CD4-positive, alpha-beta memory T cell (primary cell): ENCODE data around the gene RAD51AP2. TPM values are rescaled to one million over a fixed set of nuclear protein-coding genes. Genes with fewer than 3 reads are reported as not detected.

ENCODE experiments used
- CTCF ChIA-PET: fragments of 350-600 bp; sonication (Branson Sonifier 250); formaldehyde crosslinking; loops from one replicate; lab custom pipeline; 2021; ENCODE audit warnings: inconsistent platforms; ENCODE audit not compliant: partially characterized antibody; lab: Charles Lee
- POLR2A ChIA-PET: fragments of 350-600 bp; sonication (Branson Sonifier 250); formaldehyde crosslinking; loops from one replicate; lab custom pipeline; 2021; ENCODE audit not compliant: partially characterized antibody; lab: Charles Lee
- DNase-seq, 5 donors: peaks; one replicate each; pipeline versions ENCODE4 v3.0.0 to v3.0.0-alpha.2; 2020 to 2022; ENCODE audit warnings: mixed read lengths in 1 of 5
- H3K27ac ChIP-seq: one replicate; pipeline ENCODE4 v1.7.0; 2013; ENCODE audit warnings: low read depth, low read length
- H3K27me3 ChIP-seq: 2 replicates; pipeline ENCODE4 v1.7.0; 2013; ENCODE audit warnings: mild to moderate bottlenecking, low read length, moderate library complexity; ENCODE audit not compliant: insufficient read depth
- H3K36me3 ChIP-seq: 2 replicates; pipeline ENCODE4 v1.7.0; 2013; ENCODE audit warnings: mild to moderate bottlenecking, low read length, moderate library complexity; ENCODE audit not compliant: insufficient read depth
- H3K4me1 ChIP-seq: 2 replicates; pipeline ENCODE4 v1.7.0; 2013; ENCODE audit warnings: mild to moderate bottlenecking, low read length, moderate library complexity; ENCODE audit not compliant: insufficient read depth
- H3K4me3 ChIP-seq, 2 donors: one replicate each; pipeline ENCODE4 v1.7.0; 2013; ENCODE audit warnings: low read length in 2 of 2, mild to moderate bottlenecking in 1 of 2
- H3K9me3 ChIP-seq, 2 donors: one replicate each; pipeline ENCODE4 v1.7.0; 2013; ENCODE audit warnings: low read length in 2 of 2, control low read depth in 1 of 2; ENCODE audit not compliant: control insufficient read depth in 1 of 2
- H3K27ac Mint-ChIP-seq, 7 donors: one replicate each; pipeline ENCODE4 v1.8.0; 2020 to 2021; ENCODE audit warnings: mixed read lengths in 7 of 7, mild to moderate bottlenecking in 6 of 7, inconsistent platforms in 3 of 7, moderate library complexity in 3 of 7
- H3K27me3 Mint-ChIP-seq, 2 donors: one replicate each; pipeline ENCODE4 v1.8.0; 2020 to 2021; ENCODE audit warnings: mixed read lengths in 2 of 2
- H3K36me3 Mint-ChIP-seq, 2 donors: one replicate each; pipeline ENCODE4 v1.8.0; 2020 to 2021; ENCODE audit warnings: mixed read lengths in 2 of 2, inconsistent platforms in 1 of 2, mild to moderate bottlenecking in 1 of 2
- H3K4me1 Mint-ChIP-seq, 4 donors: one replicate each; pipeline ENCODE4 v1.8.0; 2020 to 2021; ENCODE audit warnings: mixed read lengths in 4 of 4, mild to moderate bottlenecking in 1 of 4
- H3K4me3 Mint-ChIP-seq, 8 donors: one replicate each; pipeline ENCODE4 v1.8.0; 2020 to 2021; ENCODE audit warnings: mixed read lengths in 8 of 8, mild to moderate bottlenecking in 7 of 8, moderate library complexity in 6 of 8, inconsistent platforms in 3 of 8
- H3K9me3 Mint-ChIP-seq, 8 donors: one replicate each; pipeline ENCODE4 v1.8.0; 2020 to 2021; ENCODE audit warnings: mixed read lengths in 8 of 8, mild to moderate bottlenecking in 5 of 8, inconsistent platforms in 3 of 8, moderate library complexity in 1 of 8
- intact Hi-C: fragments of 100-400 bp; cut with micrococcal nuclease; formaldehyde crosslinking; loops from one replicate; pipeline ENCODE4 v1.15.1; 2023
- polyA plus RNA-seq, 2 donors: library from polyadenylated mRNA; unstranded; fragments of 300-500 nt; fragmentation: Illumina TruSeq; gene quantifications; one replicate each; pipeline ENCODE4 v1.2.3, GENCODE V29; 2021
- total RNA-seq, 2 experiments: library from RNA; stranded (reverse); gene quantifications; one replicate each; pipeline ENCODE4 v1.2.3, GENCODE V29; 2021

RAD51AP2 gene
- total and polyA plus RNA-seq, 4 experiments from 2014 or later: not detected

DNA sequence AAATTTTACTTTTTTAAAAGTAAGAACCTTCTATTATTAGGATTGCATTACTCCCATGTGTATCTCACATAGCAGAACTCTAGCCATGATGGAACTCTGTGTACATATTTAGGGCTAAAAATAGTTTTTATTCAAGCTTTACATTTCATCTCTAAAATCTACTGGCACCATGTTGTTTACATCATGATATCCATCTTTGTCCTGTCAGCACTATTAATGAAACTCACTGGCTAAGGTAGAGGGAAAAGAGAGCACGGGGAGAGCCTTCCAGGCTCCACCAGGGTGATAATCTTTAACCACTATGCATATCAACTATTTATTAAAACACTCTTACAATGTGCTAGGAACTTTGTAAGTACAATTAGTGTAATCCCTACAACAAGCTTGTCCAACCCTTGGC, 34.7 kb downstream of the RAD51AP2 start:
- Mint-ChIP-seq H3K9me3 (peaks cover 0 to 2% (median 0%) of the 10 kb centered on the region in 8 donors), H3K36me3 (no peaks in the 10 kb centered on the region), H3K4me1 (no peaks in the 10 kb centered on the region), H3K4me3 (no peak overlapping the region), H3K27ac (no peak overlapping the region), H3K27me3 (no peaks in the 10 kb centered on the region)
- Histone ChIP-seq H3K27ac (no peak overlapping the region), H3K4me3 (no peak overlapping the region), H3K36me3 (no peaks in the 10 kb centered on the region), H3K27me3 (no peaks in the 10 kb centered on the region), H3K9me3 (peaks cover 0 to 3% of the 10 kb centered on the region in 2 donors), H3K4me1 (no peaks in the 10 kb centered on the region)
- POLR2A ChIA-PET: no interaction called here
- intact Hi-C loops: no loop called here
- CTCF ChIA-PET: no interaction called here
- no peak for DNase-seq

DNA sequence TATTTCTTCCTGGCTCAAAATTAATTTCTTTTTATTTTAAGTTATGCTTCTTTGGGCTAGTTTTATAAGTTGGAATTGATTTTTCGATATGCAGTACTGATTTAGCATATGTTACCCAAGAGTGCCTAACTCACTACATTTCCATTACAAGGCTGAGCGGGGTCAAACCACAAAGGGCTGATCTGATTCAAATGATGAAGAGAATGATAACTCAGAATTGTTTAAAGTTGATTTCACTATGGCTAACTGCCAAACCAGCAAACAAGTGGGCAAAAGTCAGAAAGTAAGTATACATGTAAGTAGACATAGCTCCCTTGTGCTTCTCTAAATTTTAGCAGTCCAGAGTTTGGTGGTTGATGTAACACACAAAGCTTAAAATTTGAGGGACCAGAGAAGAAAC, 35.6 kb downstream of the RAD51AP2 start:
- Mint-ChIP-seq H3K27me3 (no peaks in the 10 kb centered on the region), H3K27ac (no peak overlapping the region), H3K9me3 (peaks cover 0 to 2% (median 0%) of the 10 kb centered on the region in 8 donors), H3K36me3 (no peaks in the 10 kb centered on the region), H3K4me3 (no peak overlapping the region), H3K4me1 (no peaks in the 10 kb centered on the region)
- no peak overlapping the region for H3K27ac ChIP-seq
- ChIA-PET CTCF (no interaction called here), POLR2A (no interaction called here)
- H3K36me3 ChIP-seq: no peaks in the 10 kb centered on the region
- H3K4me1 ChIP-seq: no peaks in the 10 kb centered on the region
- DNase-seq: no peak
- H3K27me3 ChIP-seq: no peaks in the 10 kb centered on the region
- intact Hi-C loops: no loop called here
- H3K9me3 ChIP-seq: peaks cover 0 to 3% of the 10 kb centered on the region in 2 donors
- no peak overlapping the region for H3K4me3 ChIP-seq

DNA sequence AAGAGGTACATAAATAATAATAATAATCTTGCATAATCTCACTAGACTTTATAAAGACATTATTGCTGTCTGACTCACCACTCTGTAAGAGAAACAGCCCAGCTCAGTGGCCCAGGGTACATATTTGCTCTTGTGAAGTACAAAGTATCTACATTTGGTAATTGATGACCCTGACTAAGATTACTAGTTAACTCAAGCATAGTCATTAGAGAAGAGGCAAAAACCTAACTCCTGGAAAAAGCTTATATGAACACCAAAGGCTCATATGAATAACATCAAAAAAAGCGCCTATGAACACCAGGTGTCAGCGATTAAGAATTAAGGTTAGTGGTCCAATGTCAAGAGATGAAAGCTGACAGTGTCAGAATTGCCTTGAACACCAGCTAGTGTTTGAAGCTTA, 38.4 kb downstream of the RAD51AP2 start:
- Mint-ChIP-seq H3K4me3 (no peak overlapping the region), H3K36me3 (no peaks in the 10 kb centered on the region), H3K27me3 (no peaks in the 10 kb centered on the region), H3K4me1 (no peaks in the 10 kb centered on the region), H3K27ac (no peak overlapping the region), H3K9me3 (peaks cover 0 to 2% (median 0%) of the 10 kb centered on the region in 8 donors)
- ChIA-PET POLR2A (no interaction called here), CTCF (no interaction called here)
- Histone ChIP-seq H3K4me1 (no peaks in the 10 kb centered on the region), H3K4me3 (no peak overlapping the region), H3K9me3 (peaks cover 0 to 3% of the 10 kb centered on the region in 2 donors), H3K36me3 (no peaks in the 10 kb centered on the region), H3K27me3 (no peaks in the 10 kb centered on the region), H3K27ac (no peak overlapping the region)
- DNase-seq: no peak
- intact Hi-C loops: no loop called here

DNA sequence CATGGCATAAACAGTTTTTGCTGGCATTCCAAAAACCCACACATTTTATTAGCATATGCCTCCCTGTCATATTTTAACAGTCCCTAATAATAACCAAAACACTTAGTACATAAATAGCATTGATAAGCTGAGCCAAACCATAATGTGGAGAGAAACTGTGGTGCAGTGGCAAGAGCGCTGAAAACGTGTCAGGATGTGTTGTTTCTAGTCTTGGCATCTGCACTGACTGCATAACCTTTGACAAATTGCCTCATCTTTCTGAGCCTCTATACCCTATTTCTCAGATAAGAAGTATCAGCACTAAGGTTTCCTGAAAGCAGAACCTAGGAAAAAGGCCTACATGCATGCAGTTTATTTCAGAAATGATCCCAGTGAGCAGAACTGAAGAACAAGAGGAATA, 41.4 kb downstream of the RAD51AP2 start:
- DNase-seq: no peak
- ChIA-PET CTCF (no interaction called here), POLR2A (no interaction called here)
- no peak overlapping the region for H3K27ac Mint-ChIP-seq
- H3K27me3 ChIP-seq: no peaks in the 10 kb centered on the region
- H3K4me3 Mint-ChIP-seq: no peak overlapping the region
- intact Hi-C loops: no loop called here
- H3K4me3 ChIP-seq: no peak overlapping the region
- H3K27me3 Mint-ChIP-seq: no peaks in the 10 kb centered on the region
- H3K36me3 ChIP-seq: no peaks in the 10 kb centered on the region
- H3K9me3 Mint-ChIP-seq: peaks cover 0 to 5% (median 2%) of the 10 kb centered on the region in 8 donors
- no peak overlapping the region for H3K27ac ChIP-seq
- H3K36me3 Mint-ChIP-seq: no peaks in the 10 kb centered on the region
- no peaks in the 10 kb centered on the region for H3K9me3 ChIP-seq
- H3K4me1 ChIP-seq: no peaks in the 10 kb centered on the region
- H3K4me1 Mint-ChIP-seq: no peaks in the 10 kb centered on the region

DNA sequence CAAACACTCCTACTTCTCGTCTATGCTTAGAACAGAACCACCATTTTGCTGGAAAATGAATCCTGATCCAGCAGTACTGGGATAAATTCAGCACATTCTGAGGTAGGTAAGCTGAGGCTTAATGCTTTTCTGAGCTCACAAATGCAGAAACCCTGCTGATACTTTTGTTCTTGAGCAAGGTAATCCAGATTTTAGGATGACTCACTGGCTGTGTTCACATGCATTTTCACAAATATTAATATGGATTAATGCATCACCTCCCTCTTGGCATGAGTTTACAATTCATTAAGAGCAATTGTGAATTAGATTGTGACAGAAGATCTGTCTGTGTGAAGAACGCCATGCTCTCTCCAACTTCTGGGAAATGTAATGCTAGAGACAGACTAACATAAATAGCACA, 42.2 kb downstream of the RAD51AP2 start:
- POLR2A ChIA-PET: no interaction called here
- Mint-ChIP-seq H3K27ac (peak overlapping the region in 1 of 7 donors; percentile 24), H3K9me3 (peaks cover 0 to 5% (median 2%) of the 10 kb centered on the region in 8 donors), H3K4me3 (no peak overlapping the region), H3K4me1 (no peaks in the 10 kb centered on the region), H3K36me3 (no peaks in the 10 kb centered on the region), H3K27me3 (no peaks in the 10 kb centered on the region)
- Histone ChIP-seq H3K27me3 (no peaks in the 10 kb centered on the region), H3K36me3 (no peaks in the 10 kb centered on the region), H3K9me3 (no peaks in the 10 kb centered on the region), H3K4me3 (no peak overlapping the region), H3K27ac (no peak overlapping the region), H3K4me1 (no peaks in the 10 kb centered on the region)
- intact Hi-C loops: no loop called here
- no peak for DNase-seq
- CTCF ChIA-PET: no interaction called here

DNA sequence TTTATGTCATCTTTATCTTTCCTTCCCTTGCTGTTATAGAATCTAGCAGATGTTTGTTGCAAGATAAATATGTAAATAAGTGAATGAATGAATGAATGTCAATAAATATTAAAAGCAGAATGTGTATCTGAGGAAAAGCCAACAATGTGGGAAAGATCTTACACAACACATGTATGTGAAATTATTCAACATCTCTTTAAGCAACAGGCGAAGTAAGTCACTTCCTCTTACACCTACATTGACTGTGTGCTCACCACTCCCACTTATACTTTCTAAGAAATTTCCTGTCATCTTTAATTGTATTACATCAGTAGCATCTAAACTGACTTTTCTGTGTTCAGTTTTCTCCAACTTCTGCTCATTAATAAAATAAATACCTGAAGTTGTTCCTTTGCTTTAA, 43.0 kb downstream of the RAD51AP2 start:
- peaks cover 2 to 11% (median 7%) of the 10 kb centered on the region in 8 donors for H3K9me3 Mint-ChIP-seq
- no peak overlapping the region for H3K27ac ChIP-seq
- no peak overlapping the region for H3K27ac Mint-ChIP-seq
- no peaks in the 10 kb centered on the region for H3K4me1 ChIP-seq
- H3K36me3 Mint-ChIP-seq: no peaks in the 10 kb centered on the region
- no peaks in the 10 kb centered on the region for H3K9me3 ChIP-seq
- ChIA-PET POLR2A (no interaction called here), CTCF (no interaction called here)
- intact Hi-C loops: no loop called here
- no peaks in the 10 kb centered on the region for H3K27me3 ChIP-seq
- no peaks in the 10 kb centered on the region for H3K27me3 Mint-ChIP-seq
- no peak for DNase-seq
- no peaks in the 10 kb centered on the region for H3K36me3 ChIP-seq
- H3K4me3 Mint-ChIP-seq: no peak overlapping the region
- H3K4me1 Mint-ChIP-seq: no peaks in the 10 kb centered on the region
- no peak overlapping the region for H3K4me3 ChIP-seq

DNA sequence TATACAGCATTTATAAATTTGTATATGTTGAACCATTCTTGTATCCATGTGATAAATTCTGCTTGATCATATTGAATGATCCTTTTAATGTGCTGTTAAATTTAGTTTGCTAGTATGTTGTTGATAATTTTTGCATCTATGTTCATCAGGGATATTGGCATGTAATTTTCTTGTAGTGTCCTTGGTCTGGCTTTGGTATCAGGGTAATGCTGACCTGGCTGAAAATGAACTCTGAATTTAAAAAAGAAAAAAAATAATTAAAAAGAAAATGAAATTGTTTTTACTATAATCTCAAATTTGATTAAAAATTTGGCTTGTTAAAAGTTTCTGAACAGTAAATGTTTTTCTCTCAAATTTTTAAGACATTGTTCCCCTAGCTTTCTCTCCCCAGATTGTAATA, 46.3 kb downstream of the RAD51AP2 start:
- no peak overlapping the region for H3K27ac ChIP-seq
- H3K36me3 ChIP-seq: no peaks in the 10 kb centered on the region
- Mint-ChIP-seq H3K36me3 (no peaks in the 10 kb centered on the region), H3K9me3 (peaks cover 2 to 22% (median 15%) of the 10 kb centered on the region in 8 donors), H3K4me1 (no peaks in the 10 kb centered on the region), H3K27me3 (no peaks in the 10 kb centered on the region), H3K4me3 (no peak overlapping the region), H3K27ac (no peak overlapping the region)
- no peaks in the 10 kb centered on the region for H3K27me3 ChIP-seq
- intact Hi-C loops: no loop called here
- ChIA-PET POLR2A (no interaction called here), CTCF (no interaction called here)
- DNase-seq: no peak
- no peaks in the 10 kb centered on the region for H3K9me3 ChIP-seq
- no peaks in the 10 kb centered on the region for H3K4me1 ChIP-seq
- H3K4me3 ChIP-seq: no peak overlapping the region
